GM19397 (cell line): ENCODE results near the gene EPB41.

Experiments used
- ATAC-seq: cut with Tn5 transposase; IDR thresholded peaks from one replicate; pipeline ENCODE4 v1.9.1; 2021; ENCODE audit warnings: mild to moderate bottlenecking, moderate library complexity; ENCODE audit not compliant: unreplicated experiment

Gene EPB41

DNA sequence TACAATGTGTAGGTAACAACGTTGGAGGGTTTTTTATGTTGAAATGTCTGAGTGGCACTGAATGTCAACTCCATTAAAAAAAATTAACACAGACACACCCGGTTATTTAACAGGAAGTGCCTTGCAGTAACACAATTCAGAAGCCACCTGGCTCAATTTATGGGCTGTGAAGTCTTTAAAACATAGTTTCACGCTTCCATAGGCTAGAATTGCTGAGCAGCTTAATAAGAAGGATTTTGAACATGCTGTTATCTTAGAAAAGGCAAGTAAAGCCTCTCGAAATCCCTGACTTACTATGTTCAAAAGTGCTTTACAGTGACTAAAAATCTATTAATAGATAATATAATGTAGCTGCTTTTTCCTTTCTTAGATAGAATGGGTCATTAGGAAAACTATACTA lies 247.7 kb downstream of the EPB41 start:
- ATAC-seq = no peak

DNA sequence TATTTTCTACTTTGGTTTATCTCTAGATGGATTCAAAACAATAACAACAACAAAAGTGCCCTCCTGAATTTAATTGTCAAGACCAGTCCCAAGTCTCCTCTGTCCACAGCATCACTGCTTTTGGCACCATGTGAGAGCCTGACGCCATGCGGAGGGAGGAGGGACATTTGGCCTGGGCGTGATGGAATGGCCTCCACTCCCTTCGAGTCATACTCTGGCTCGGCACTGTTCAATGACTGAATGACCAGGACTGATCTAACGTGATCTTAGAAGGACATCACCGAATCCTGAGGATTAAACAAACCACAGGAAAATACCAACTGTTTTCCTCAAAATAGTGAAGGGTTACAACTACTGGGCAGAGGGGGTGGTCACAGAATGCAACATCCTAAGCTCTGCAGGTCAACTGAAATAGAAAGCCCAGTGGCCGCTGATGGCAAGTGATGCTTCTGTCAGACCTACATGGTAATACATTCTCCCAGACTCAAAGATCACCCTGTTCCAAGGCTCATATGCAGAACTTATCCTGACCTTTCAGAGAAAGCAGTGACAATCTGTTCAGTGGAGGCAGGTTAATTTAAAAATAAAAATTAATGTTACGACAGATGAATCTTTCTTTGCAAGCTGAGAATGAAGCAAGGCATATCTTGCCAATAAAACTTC lies 248.2 kb downstream of the EPB41 start:
- ATAC-seq = no peak

DNA sequence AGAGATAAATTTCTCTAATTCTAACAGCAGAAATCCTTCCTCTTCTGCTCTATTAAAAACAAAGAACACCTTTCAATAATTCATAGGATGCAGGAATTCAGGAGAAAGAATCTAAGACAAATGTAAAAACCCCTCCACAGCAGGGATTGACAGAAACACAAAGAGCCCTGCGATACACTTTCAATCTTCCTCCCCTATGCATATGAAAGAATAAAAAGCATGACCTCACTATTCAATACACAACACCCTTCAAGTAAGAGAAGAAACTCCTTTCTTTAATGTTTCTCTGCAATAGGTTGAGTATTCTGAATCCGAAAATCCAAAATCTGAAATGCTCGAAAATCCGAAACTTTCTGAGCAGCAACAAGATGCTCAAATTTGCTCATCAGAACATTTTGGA lies 250.2 kb downstream of the EPB41 start:
- ATAC-seq = no peak

DNA sequence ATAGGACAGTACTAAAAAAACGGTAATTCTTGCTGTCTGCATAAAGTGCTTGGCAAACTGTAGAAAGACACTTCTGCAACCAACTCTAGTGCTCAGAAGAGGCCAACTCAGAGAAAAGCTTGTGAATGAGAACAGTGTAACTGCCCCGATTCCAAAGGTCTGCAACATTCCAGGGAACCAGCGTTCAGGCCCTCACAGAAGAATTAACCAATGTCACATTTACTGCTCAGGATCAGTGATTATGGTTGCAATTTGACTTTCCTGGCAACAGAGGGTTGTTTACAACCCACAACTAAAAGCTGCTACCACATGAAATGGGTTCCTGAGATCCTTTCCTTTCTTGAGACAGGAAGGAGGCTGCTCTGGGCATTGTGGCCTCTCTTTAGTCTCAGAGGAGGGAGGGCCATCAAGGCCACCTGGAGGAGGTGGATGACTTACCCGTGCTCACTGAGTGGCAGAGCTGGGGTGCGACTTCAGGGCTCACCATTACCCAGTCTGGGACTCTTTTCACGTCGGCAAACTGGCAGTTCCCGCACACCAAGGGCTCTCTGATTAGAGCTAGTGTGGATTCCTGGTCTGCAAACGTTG lies 252.0 kb downstream of the EPB41 start:
- no peak for ATAC-seq

DNA sequence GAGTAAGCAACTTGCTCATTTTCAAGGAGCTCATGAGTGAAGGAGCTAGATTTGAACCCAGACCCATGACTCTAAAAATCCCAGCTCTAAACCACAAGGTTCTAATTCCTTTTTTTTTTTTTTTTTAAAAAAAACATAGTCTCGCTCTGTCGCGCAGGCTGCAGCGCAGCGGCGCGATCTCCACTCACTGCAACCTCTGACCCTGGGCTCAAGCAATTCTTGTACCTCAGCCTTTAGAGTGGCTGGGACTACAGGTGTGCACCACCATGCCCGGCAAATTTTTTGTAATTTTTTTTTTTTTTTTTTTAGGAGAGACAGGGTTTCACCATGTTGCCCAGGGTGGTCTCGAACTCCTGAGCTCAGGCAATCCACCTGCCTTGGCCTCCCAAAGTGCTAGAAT lies 253.5 kb downstream of the EPB41 start:
- ATAC-seq = no peak
